ENCODE data around the gene RIMS3.

DNA sequence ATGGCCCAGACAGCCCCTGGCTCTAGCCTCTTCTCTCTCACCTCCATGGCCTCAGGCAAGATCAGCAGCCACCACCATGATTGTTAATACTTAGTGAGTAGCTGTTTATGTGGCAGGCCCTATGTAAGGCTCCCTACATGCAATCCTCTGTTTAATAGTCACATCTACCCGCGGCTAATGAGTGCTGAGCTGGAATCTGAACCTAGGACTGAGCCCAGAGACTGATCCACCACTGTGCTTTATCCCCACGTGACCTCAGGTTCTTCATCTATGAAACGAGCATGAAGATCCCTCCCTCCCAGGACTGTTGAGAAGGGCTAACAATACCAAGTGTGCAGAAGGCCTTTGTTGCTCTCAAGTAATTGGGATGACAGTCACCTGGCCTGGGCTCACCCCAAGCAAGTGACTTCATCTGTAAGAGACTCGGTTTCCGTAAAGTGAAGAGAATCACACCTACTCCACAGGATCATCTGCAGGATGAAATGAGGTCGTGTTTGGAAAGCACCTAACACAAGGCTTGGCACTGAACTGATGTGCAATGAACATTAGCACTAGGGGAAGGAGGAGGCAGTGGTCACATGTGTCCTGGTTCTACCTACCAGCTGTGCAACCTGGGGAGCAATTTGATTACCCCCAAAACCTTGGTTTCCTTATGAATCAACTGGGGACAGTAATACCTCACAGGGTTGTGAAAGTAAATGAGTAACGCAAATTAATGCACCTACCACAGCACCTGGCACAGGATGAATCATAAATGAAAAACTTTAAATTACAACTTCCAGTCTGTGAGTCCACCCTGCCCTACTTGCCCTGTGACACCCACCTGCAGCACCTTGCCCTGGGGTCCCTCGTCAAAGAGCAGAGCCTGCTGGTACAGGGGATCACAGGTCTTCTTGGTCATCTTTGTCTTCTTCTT, 37.2 kb downstream of the RIMS3 start:
- TF ChIP-seq, protein P1, sequence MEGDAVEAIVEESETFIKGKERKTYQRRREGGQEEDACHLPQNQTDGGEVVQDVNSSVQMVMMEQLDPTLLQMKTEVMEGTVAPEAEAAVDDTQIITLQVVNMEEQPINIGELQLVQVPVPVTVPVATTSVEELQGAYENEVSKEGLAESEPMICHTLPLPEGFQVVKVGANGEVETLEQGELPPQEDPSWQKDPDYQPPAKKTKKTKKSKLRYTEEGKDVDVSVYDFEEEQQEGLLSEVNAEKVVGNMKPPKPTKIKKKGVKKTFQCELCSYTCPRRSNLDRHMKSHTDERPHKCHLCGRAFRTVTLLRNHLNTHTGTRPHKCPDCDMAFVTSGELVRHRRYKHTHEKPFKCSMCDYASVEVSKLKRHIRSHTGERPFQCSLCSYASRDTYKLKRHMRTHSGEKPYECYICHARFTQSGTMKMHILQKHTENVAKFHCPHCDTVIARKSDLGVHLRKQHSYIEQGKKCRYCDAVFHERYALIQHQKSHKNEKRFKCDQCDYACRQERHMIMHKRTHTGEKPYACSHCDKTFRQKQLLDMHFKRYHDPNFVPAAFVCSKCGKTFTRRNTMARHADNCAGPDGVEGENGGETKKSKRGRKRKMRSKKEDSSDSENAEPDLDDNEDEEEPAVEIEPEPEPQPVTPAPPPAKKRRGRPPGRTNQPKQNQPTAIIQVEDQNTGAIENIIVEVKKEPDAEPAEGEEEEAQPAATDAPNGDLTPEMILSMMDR (IDR thresholded peaks at IDR 0.05): no peak
- TF ChIP-seq EP300 (IDR thresholded peaks at IDR 0.05) (no peak), POLR2A (IDR thresholded peaks at IDR 0.05) (no peak)

Data from ovary (tissue), 3 donors.